GM21528 (cell line): ENCODE measurements around the gene ATG4D.
"Not testable (repeated sequence)": the region's sequence is repeated elsewhere in the genome, so short reads cannot be mapped to it uniquely, and the experiment has no call there.

Source experiments
- ATAC-seq: cut with Tn5 transposase; IDR thresholded peaks from one replicate; pipeline ENCODE4 v1.9.1; 2021; ENCODE audit warnings: mild to moderate bottlenecking, moderate library complexity; ENCODE audit not compliant: unreplicated experiment, low FRiP score

ATG4D gene

DNA sequence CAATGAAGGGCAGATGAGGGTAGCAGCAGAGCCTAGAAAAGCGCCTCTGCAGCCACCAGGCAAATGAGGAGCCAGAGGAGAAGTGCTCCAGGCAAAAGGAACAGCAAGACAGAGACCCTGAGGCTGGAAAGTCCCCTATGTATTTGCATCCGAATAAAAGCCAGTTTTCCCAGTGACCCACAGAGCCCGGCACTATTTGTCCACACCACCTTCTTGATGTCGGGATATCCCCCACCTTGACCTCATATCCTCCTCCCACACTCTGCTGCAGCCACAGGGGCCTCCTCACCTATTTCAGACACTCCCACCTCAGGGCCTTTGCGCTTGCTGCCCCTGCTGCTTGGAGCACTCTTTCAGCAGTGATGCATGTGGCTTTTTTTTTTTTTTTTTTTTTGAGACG, 6.6 kb downstream of the ATG4D start:
- ATAC-seq = no peak

- ATAC-seq = not testable (repeated sequence)
These were observed 7.3 kb downstream of the ATG4D start for GRCh38 chr19:10551006-10551405.

DNA sequence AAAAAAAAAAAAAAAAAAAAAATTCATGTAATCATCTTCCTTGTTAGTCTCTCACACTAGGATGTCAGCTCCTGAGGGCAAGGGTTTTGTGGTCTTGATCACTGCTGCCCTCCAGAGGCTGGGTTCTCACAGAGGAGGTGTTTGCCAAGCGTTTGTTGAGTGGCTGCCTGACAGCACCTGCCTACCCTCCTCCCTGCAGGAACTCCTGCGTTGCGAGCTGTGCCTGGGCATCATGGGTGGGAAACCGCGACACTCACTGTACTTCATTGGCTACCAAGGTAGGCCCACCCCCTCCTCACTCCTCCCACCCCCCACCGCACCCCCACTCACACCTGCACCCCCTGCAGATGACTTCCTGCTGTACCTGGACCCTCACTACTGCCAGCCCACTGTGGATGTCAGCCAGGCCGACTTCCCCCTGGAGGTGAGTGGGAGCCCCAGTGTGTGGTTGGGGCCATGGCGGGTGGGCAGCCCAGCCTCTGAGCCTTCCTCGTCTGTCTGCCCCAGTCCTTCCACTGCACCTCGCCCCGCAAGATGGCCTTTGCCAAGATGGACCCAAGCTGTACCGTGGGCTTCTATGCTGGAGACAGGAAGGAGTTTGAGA, 8.1 kb downstream of the ATG4D start:
- ATAC-seq = no peak

DNA sequence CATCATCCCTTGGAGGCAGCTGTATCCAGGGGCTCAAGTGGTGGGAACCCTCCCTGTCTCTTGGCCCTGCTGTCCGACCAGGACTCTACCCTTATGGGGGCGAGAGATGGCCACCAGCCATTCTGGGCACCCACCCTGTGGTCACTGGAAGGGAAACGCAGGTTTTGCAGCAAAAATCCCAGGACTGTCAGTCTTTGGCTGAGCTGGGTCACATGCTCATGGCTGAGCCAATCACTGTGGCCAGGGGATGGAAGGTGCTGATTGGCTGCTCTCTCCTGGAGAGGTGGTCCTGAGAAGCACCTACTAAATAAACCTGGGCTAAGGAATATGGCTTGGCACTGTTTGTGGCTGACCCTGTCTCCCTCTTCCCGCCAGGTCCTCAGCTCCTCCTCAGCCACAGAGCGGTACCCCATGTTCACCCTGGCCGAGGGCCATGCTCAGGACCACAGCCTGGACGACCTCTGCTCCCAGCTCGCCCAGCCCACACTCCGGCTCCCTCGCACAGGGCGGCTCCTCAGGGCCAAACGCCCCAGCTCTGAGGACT, 8.9 kb downstream of the ATG4D start:
- ATAC-seq = no peak

- no peak for ATAC-seq
These were observed 9.5 kb downstream of the ATG4D start for GRCh38 chr19:10553087-10553667.

DNA sequence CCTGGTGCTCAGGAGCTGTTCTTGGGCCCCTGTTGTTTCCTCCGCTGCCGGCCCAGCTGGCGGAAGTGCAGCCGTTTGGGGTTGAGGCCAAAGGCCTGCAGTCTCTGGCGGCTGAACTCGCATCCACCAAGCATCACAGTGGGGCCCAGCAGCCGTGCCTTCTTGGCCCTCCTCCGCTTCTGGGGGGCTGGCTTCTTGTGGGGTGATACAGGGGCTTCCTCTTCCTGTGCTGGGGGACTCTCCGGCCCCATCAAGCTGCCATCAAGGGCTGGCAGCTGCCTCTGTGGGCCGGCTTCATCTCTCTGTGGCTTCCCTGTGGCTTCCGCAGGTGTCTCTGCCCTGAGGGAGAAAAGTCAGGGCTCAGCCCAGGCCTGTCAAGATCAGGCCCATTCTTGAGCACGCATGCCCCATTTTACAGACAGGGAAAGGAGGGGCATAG, 10.3 kb downstream of the ATG4D start:
- ATAC-seq = peak; percentile 47

- no peak for ATAC-seq
These were observed 11.3 kb downstream of the ATG4D start for GRCh38 chr19:10554760-10555609.

DNA sequence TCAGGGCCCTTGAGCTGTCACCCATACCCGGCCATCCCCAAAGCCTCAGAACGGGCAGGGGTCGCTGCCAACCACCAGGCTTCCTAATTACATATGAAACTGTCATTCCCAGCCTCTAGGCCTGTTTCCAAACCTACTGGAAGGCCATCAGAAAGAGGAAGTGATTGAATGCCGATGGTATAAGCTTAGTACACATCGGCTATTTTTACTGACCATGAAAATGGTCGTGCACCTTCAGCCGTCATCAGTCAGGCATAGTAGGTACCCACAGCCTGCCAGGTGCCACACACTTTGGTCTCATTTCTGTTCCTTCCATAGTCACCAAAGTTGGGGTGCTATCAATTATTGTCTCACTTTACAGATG, 11.9 kb downstream of the ATG4D start:
- ATAC-seq = no peak

- ATAC-seq = no peak
These were observed 14.0 kb downstream of the ATG4D start for GRCh38 chr19:10557603-10558197.

DNA sequence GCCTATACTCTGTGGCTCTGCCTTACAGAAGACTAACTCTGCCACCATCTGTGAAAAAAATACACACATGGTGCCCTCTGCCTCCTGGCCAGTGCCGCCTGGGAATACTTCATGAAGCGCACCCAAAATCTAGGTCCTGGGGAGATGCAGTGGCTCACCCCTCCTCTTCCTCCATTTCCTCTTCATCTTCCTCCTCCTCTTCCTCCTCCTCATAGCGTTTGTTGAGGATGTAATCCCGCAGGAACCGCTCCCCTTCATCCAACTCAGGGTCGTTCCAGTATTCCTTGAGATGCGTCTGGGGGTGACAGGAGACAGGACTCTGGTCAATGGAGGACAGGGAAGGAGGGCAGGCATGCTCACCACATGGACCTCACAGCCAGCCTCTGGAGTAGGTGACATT, 16.4 kb downstream of the ATG4D start:
- ATAC-seq = no peak

DNA sequence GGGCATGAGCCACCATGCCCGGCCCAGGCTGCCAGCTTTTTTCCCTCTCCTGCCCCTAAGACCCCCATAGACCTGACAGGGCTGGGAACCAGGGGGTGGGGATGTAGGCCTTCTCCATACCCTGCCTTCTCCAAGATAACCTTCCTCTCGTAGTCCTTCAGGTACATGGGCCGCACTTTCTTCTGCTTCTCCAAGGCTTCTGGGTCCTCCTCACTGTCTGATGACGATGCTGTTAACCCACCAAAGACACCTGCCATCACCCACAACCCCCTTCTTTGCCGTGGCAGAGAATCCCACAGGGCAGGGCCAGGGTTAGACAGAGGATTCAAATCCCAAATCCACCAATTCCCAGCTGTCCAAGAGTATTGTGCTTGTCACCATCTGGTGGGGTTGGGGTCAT, 18.9 kb downstream of the ATG4D start:
- no peak for ATAC-seq

DNA sequence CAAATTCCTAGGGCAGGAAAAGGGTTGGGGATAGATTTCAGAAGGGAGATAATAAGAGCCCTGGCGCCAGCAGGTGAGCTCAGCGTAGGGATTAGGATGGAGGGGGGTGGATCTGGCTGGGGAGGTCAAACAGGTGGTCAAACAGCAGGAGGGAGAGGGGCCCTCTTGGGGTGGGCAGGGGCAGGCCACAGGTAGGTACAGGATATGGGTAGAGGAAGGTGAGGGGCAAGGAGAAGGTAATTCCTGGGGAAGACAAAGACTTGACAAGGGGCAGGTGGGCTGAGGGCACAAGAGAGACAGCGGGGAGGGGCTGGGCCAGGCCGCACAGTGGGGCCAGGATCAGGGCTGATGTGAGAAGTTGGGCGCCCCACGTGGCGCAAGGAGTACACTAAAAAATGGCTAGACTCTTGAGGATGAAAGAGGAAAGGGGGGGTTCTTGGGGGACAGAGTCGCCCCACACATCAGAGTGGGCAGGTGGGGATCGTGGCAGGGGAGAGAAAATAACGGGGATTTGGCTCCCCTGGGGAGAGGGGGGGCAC, 21.4 kb downstream of the ATG4D start:
- ATAC-seq = no peak

GRCh38 chr19:10565567-10566407, 22.1 kb downstream of the ATG4D start, which contains the start of gene KRI1:
TSS of gene KRI1 (minus strand) at chr19:10566010. CDS start at chr19:10565999, 11 bp downstream.
- peak; percentile 53 for ATAC-seq

DNA sequence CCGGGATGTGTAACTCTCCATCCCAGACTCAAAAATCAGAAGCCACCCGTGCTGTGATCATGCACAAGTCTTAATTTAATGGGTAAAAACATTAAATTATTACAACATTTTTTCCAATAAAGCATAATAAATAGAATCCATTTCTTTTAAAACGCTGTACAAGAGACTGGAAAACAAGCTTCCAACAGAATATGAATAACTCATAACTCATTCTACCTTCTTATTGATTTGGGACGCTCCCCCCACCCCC, 22.6 kb downstream of the ATG4D start:
- no peak for ATAC-seq

- no peak for ATAC-seq
These were observed 23.1 kb downstream of the ATG4D start for GRCh38 chr19:10566658-10567410.

GRCh38 chr19:10567656-10568055, 24.0 kb downstream of the ATG4D start:
- ATAC-seq = no peak

- ATAC-seq = peak; percentile 4
These were observed 24.5 kb downstream of the ATG4D start for GRCh38 chr19:10568062-10568825.

DNA sequence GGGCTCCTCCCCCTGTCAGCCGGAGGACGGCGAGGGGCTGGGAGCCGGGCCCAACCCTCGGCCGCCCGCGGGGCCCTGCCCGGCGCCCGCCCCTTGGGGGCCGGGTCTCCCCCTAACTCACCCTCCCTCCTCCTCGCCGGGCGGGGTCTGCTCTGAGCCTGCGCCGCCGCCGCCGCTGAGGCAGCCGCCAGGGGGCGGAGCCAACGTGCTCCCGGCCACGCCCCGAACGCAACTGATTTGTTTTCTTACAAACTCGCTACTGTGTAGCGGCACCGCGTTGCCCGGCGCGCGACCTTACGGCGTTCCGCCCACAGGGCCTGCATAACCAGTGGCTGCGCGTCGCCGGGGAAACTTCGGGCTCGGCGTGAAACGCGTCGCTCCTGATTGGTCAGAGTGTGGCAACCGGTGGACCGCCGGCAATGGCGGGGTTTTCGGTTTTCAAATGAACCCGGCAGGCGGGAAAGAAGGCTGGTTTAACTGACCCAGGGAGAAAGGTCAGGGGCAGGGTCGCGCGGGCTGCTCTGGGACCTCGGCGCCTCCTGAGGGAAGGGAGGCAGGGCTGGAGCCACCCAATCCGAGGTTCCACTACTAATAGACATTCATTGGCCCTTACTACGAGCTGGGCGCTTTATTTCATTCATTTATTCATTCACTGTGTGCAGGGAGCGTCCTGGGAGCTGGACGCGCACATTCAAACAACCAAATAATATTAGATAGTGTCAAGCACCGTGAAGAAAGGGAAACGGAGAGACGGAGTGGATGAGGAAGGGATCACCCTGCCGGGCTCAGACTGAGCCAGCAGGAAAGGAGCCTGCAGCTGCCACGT, 25.3 kb downstream of the ATG4D start, which contains the start of gene CDKN2D:
Gene CDKN2D, minus strand, starts transcription at position 154 of the 826 bp plus-strand sequence. CDS start 326 bp downstream, outside the sequence.
- ATAC-seq = peak; percentile 65
